ENCODE results near the gene PIP5K1C. TPM values are rescaled to one million over a fixed set of nuclear protein-coding genes. Genes with fewer than 3 reads are reported as not detected.

Gene PIP5K1C
- total RNA-seq, 4 donors from 2014 or later = 12.0 to 25.3 (median 15.2) TPM

DNA sequence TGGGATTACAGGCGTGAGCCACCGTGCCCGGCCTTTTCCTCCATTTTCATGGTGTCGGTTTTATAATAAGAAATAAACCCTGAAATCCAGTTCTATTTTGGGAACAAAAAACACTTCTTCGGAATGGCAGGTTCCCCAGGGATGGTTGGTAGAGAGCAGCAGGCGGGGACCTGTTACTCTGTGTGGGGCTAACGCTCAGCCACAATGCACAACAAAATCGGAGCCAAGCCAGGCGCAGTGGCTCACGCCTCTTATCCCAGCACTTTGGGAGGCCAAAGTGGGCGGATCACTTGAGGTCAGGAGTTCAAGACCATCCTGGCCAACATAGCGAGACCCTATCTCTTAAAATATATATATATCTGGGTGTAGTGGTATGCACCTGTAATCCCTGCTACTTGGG, 99.2 kb downstream of the PIP5K1C start:
- WGBS, 2 donors = 73 to 83% methylated on average over 5 to 11 of the region's 12 CpGs
- TF ChIP-seq POLR2A (IDR thresholded peaks at IDR 0.05) = no peak
- TF ChIP-seq, protein P1, sequence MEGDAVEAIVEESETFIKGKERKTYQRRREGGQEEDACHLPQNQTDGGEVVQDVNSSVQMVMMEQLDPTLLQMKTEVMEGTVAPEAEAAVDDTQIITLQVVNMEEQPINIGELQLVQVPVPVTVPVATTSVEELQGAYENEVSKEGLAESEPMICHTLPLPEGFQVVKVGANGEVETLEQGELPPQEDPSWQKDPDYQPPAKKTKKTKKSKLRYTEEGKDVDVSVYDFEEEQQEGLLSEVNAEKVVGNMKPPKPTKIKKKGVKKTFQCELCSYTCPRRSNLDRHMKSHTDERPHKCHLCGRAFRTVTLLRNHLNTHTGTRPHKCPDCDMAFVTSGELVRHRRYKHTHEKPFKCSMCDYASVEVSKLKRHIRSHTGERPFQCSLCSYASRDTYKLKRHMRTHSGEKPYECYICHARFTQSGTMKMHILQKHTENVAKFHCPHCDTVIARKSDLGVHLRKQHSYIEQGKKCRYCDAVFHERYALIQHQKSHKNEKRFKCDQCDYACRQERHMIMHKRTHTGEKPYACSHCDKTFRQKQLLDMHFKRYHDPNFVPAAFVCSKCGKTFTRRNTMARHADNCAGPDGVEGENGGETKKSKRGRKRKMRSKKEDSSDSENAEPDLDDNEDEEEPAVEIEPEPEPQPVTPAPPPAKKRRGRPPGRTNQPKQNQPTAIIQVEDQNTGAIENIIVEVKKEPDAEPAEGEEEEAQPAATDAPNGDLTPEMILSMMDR (IDR thresholded peaks at IDR 0.05) = no peak
- Histone ChIP-seq H3K36me3 (peaks cover 0 to 9% (median 0%) of the 10 kb centered on the region in 3 donors), H3K4me1 (peaks cover 0 to 30% (median 12%) of the 10 kb centered on the region in 3 donors), H3K4me3 (no peak overlapping the region), H3K27me3 (peaks cover 0 to 18% (median 0%) of the 10 kb centered on the region in 4 donors), H3K9me3 (no peaks in the 10 kb centered on the region), H3K27ac (no peak overlapping the region)
- intact Hi-C loops (cut with DNase I) = no loop called here
- DNase-seq = no peak

DNA sequence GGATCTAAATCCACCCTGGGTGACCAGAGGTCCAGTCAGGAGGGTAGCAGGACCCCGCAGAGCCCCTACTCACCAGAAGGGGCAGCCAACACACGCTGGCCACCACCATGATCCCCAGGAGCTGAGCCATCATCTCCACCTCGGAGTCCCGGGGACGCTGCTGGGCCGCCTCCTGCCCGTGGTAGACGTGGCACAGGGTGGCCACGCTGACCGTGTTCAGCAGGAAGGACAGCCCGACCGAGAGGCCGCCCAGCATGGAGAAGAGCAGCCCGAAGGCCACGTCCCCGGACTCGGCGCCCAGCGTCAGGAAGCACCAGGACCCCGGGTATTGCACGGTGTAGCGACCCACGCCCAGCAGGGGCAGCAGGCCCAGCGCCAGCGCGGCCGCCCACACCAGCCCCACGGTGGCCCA, 100.5 kb downstream of the PIP5K1C start:
- 92% methylated on average over 7 of the region's 28 CpGs; no CpG with 5 or more reads in 1 of the 2 donors for WGBS, 2 donors

DNA sequence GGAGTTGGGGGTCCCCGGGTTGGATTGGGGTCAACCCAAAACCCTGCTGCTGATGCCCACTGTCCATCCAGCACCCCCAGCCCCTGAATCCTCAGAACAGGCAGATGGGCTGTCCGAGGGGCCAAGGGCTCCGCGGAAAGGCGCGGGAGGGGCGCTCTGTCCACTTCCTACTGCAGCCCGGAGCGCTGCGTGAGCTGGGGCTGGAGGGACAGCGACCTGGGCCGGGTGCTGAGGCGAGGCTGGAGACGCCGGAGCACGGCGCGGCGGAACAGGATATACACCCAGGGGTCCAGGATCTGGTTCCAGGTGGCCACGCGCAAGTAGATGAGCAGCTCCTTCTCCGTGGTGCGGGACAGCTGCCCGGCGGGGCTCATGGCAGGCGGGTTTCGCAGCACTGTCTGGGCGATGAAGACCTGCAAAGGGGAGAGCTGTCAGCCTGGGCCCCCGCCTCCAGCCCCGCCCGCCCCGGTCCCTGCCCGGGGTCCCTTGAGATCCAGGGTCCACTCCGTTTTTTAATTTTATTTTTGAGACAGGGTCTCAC, 104.7 kb downstream of the PIP5K1C start:
- no peaks in the 10 kb centered on the region for H3K4me1 ChIP-seq
- no peak for DNase-seq
- peaks cover 0 to 8% (median 0%) of the 10 kb centered on the region in 4 donors for H3K27me3 ChIP-seq
- H3K27ac ChIP-seq = no peak overlapping the region
- intact Hi-C loops (cut with DNase I) = no loop called here
- H3K9me3 ChIP-seq = peaks cover 0 to 4% (median 0%) of the 10 kb centered on the region in 3 donors
- TF ChIP-seq POLR2A (IDR thresholded peaks at IDR 0.05) = no peak
- TF ChIP-seq, protein P1 (IDR thresholded peaks at IDR 0.05) = no peak
- WGBS, 2 donors = 75 to 77% methylated on average over 7 to 15 of the region's 34 CpGs
- H3K4me3 ChIP-seq = no peak overlapping the region
- peaks cover 0 to 9% (median 0%) of the 10 kb centered on the region in 3 donors for H3K36me3 ChIP-seq

More for the DNA sequence above, 100.5 kb downstream of the PIP5K1C start:
- Histone ChIP-seq H3K36me3 (peaks cover 0 to 9% (median 0%) of the 10 kb centered on the region in 3 donors), H3K27me3 (peaks cover 0 to 12% (median 0%) of the 10 kb centered on the region in 4 donors), H3K4me1 (peaks cover 0 to 19% (median 3%) of the 10 kb centered on the region in 3 donors), H3K9me3 (no peaks in the 10 kb centered on the region), H3K27ac (no peak overlapping the region), H3K4me3 (no peak overlapping the region)
- DNase-seq = no peak
- intact Hi-C loops (cut with DNase I) = no loop called here
- TF ChIP-seq, protein P1 (IDR thresholded peaks at IDR 0.05) = no peak
- no peak for TF ChIP-seq POLR2A (IDR thresholded peaks at IDR 0.05)

DNA sequence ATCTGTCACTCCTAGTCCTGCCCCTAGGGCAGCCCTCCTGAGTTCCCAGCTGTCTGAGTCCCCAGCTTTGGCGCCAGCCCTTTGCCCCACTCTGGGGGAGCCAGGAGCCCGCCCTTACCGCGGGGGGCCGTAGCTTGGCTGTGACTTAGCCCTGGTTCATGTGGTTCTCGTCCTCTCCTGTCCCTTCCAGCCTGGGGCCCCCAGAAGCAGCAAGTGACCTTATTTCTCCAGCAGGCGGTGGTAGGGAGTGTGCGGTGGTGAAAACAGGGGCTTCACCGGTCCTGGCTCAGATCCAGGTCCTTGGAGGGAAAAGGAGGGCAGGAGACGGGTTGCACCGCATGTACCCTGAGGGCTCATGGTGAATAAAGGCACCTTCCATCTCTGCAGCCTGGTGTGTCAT, 107.1 kb downstream of the PIP5K1C start:
- no peak for DNase-seq
- TF ChIP-seq POLR2A (IDR thresholded peaks at IDR 0.05) = no peak
- TF ChIP-seq, protein P1 (IDR thresholded peaks at IDR 0.05) = no peak
- intact Hi-C loops (cut with DNase I) = no loop called here
- H3K4me3 ChIP-seq = no peak overlapping the region
- H3K9me3 ChIP-seq = peaks cover 0 to 4% (median 0%) of the 10 kb centered on the region in 3 donors
- H3K4me1 ChIP-seq = no peaks in the 10 kb centered on the region
- H3K27ac ChIP-seq = peak overlapping the region in 1 of 4 donors; percentile 5
- H3K27me3 ChIP-seq = peaks cover 0 to 8% (median 0%) of the 10 kb centered on the region in 4 donors
- WGBS, 2 donors = 32% methylated on average over 4 of the region's 11 CpGs; no CpG with 5 or more reads in 1 of the 2 donors
- no peaks in the 10 kb centered on the region for H3K36me3 ChIP-seq

DNA sequence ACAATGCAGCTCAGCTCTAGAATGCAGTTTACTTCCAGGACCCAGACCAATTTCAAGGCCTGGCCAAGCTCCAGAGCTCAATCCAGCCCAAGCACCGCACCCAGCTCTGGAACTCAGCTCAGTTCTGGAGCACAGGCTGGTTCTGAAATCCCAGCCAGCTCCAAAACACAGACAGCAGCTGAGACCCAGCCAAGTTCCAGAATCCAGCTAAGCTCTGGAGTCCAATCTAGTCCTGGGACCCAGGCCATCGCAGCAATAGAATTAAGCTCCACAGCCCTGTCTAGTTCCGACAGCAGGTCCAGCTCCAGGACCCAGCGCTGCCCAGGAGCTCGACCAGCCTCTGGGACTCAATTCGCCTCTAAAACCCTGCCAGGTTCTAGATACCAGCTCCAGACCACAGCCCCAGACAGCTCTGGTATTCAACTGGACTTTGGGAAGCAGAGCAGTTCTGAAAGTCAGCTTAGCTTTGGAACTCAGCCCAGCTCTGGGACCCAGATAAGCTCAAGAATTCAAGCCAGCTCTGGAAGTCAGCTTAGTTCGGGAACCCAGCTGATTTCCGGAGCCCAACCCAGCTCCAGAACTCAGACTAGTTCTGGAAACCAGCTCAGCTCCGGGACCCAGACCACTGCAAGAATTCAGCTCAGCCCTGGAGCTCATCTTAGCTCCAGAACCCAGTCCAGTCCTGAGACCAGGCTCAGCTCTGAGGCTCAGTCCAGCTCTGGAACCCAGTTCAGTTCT, 108.2 kb downstream of the PIP5K1C start:
- WGBS, 2 donors = 33 to 87% methylated on average over 1 to 6 of the region's 9 CpGs
- Histone ChIP-seq H3K4me3 (no peak overlapping the region), H3K27ac (peak overlapping the region in 1 of 4 donors; percentile 5), H3K27me3 (peaks cover 0 to 9% (median 0%) of the 10 kb centered on the region in 4 donors), H3K36me3 (no peaks in the 10 kb centered on the region), H3K9me3 (peaks cover 0 to 4% (median 0%) of the 10 kb centered on the region in 3 donors), H3K4me1 (no peaks in the 10 kb centered on the region)
- intact Hi-C loops (cut with DNase I) = no loop called here
- no peak for DNase-seq
- TF ChIP-seq, protein P1 (IDR thresholded peaks at IDR 0.05) = no peak
- no peak for TF ChIP-seq POLR2A (IDR thresholded peaks at IDR 0.05)

Data from esophagus squamous epithelium (tissue), 5 donors.